Activated T-cell treated with anti-CD3 and anti-CD28 coated beads for 4 hours (primary cell): Measurements from ENCODE around the gene CASQ1.
A peak's percentile ranks its signal among the peaks of the same experiment; 100 is the strongest.

Experiments used
- DNase-seq: peaks from one replicate; pipeline ENCODE4 v3.0.0-alpha.2; 2020

Gene CASQ1

GRCh38 chr1:160205242-160206035, 15.1 kb downstream of the CASQ1 start, which contains the start of gene PEA15:
TSS of gene PEA15 (plus strand) at chr1:160205384. CDS start at chr1:160211545, 6,161 bp downstream.
- DNase-seq: peak; percentile 60

DNA sequence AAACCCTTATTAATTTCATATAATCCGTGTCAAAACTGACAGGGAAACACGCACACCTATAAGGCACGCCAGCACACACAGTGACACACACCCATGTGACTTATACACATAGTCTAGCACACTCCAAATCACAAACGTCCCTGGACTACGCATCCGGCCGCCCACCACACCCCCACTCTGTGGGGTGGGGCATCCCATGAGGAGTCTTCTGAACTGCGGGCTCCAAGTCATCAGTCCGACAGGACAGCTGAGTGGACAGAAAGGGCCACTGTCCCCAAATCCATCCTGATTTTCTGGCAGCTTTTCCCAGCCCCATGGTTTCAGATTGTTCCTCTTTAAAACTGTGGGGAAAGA, 15.6 kb downstream of the CASQ1 start:
- DNase-seq: peak; percentile 55

DNA sequence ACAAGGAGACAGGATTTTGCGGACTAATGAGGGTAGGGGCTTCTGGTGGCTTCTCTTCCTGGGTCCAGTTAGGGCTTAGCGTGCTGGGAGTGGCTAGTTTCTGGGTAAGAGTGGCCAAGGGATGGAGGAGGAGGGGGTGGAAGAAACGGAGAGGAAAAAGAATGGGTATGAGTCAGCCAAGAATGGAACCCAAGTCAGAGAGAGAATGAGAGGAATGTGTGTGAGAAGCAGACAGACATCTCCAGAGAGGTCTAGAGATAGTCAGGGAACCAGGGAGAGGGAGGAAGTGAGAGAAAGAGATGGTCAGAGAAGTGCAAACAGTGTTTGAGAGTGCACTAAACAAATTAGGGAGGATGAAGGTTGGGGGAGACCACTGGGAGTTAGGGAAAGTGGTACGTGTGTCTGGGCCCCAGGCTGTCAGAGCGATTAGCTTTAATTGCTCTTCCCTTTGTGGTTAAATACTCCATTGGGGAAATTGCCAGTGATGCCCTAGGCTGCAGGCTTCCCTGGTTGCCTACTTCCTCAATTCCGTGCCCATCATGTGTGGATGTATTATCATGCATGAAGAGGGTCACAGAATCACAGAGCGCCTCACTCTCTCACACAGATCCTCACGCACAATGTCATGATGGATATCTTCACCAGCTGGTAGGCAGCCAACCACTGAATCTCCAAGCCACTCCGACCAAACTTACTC, 16.2 kb downstream of the CASQ1 start:
- no peak for DNase-seq

DNA sequence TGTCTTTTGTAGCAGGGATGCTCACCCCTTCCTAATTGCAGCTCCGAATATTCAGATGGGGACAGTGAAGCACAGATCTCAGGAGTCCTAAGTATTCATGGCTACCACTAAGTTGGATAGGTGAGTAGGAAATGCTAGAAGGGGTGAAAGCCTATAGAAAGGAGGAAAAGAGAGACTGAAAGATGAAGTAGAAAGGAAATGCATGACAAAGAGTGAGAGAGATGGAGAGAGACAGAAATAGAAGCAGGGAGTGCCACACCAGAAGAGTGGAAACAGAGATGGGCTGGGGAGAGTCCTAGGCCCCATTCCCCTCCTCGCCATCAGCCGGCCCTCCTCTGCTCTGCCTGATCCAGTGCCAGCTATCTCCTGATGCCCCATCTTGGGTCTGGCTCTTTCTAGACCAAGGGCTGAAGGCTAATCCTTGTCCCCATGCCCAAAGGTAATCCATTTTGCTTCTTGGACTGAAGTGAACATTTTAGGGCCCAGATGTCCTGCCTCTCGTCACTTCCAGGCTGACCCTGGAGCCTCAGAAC, 16.8 kb downstream of the CASQ1 start:
- no peak for DNase-seq

GRCh38 chr1:160207771-160208556, 17.6 kb downstream of the CASQ1 start:
- DNase-seq: no peak

- DNase-seq: no peak
These were observed 18.4 kb downstream of the CASQ1 start for GRCh38 chr1:160208557-160209320.

DNA sequence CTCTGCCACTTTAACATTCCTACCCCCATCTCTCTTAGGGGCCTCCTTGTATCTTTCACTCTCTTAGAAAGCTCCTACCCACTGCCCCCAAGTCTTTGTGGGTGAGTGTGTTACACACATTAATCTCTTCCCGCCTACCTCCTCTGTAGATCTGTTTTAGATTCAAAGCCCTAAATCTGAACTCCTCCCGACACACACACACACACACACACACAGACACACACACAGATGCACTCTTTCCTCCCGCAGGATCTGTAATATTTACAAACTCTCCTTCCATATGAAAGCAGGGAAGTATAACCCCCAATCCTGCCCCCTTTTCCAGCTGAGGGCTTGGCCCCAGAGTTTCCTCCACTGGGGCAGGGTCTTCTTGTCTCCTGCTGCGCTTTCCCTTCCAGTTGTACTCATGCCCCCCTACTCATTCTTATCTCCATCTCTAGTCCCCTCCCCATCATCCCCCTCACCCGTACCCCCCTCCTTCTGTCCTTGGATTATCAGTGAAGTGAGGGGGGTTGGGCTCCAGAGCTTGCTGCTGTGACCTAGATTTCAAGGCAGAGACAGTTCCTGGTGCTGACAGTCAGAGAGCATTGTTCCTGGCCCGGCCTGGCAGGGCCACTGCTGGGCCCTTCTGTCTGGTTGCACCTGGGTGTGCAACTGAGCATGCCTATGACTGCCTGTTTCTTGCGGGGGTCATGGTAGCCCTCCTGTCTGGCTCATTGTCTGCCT, 19.1 kb downstream of the CASQ1 start:
- no peak for DNase-seq

DNA sequence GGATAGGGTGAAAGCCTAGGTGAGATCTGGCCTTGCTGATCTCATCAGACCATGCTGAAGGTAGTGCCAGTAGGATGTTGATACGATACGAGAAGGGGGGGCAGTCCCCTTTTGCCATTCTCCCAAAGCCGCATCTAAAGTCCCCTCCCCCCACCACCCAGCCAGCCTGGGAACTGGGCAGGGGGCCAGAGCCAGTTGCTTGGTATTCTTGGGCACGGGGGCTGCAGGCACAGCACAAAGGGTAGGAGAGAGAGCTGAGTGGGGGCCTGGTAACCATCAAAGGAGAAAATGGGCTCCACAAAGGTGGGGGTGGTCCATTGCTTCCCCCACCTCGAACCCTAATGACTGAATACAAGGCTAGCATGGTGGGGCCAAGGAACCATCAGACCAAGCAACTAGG, 20.2 kb downstream of the CASQ1 start:
- no peak for DNase-seq

- DNase-seq: no peak
These were observed 20.8 kb downstream of the CASQ1 start for GRCh38 chr1:160211046-160211790.

DNA sequence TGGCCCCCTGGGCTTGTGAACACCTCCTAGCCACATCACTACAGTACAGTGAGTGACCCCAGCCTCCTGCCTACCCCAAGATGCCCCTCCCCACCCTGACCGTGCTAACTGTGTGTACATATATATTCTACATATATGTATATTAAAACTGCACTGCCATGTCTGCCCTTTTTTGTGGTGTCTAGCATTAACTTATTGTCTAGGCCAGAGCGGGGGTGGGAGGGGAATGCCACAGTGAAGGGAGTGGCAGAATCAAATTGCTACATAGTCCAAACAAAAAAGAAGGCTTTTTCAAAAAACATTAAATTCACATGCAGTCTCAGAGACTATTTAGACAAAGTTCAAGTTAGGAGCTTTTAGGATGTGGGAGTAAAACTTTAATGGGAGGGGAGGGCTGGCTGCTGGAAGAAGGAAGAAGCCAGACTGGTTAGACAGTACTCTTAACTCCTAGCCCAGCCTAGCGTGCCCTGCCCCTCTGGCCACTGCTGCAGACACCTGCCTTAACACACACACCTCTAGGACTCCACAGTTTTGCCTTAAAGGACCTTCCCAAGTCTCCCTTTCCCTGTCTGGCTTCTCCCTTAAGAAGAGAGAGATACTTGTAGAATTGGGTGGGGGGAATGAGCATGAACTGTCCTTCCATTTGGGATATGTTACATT, 24.2 kb downstream of the CASQ1 start:
- DNase-seq: no peak

DNA sequence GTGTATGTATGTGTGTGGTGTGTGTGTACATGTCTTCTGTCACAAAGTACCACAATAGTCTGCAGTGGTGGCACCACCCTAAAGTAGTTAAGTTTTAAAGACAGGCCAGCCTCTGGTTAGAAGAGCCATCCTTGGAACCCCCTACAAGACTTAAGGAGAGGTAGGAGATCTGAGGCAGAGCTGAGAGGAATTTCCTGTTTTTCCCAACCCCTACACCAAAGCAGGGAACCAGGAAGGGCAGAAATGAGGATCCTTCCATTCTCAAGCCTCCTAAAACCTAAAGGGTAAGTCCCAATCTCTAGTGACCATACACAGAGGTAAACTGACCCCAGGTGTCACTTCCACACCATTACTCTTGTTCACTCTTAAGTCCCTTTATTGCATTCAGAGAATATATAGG, 25.9 kb downstream of the CASQ1 start:
- DNase-seq: no peak

DNA sequence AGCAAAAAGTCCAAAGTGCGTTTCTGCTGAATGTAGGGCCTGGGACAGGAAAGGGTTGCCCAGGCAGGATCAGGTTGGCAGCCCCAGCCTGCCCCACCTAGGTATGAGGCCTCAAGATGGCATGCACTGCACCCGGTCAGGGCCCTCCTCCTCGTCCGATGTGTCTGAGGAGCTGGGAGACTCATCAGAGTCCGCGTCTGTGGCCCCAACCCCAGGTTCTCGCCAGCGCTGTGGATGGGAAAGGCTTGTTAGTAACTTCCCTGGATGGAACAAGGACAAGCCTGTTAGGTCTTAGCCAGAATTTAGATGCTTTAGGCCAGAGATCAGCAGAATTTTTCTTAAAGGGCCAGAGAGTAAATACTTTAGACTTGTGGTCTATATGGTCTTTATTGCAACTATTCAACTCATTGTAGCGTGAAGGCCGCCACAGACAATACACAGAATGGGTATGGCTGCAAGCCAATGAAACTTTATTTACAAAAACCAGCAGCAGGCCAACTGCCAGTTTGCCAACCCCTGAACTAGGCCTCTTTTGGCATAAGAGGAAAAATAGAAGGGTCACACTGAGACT, 27.2 kb downstream of the CASQ1 start:
- no peak for DNase-seq

- DNase-seq: no peak
These were observed 28.9 kb downstream of the CASQ1 start for GRCh38 chr1:160219062-160219929.

- no peak for DNase-seq
These were observed 29.9 kb downstream of the CASQ1 start for GRCh38 chr1:160220301-160220700.

GRCh38 chr1:160221089-160221488, 30.7 kb downstream of the CASQ1 start:
- DNase-seq: no peak

GRCh38 chr1:160222546-160222945, 32.2 kb downstream of the CASQ1 start:
- no peak for DNase-seq

GRCh38 chr1:160224606-160225005, 34.2 kb downstream of the CASQ1 start:
- no peak for DNase-seq

GRCh38 chr1:160225345-160225744, 35.0 kb downstream of the CASQ1 start:
- DNase-seq: no peak

GRCh38 chr1:160226623-160227022, 36.2 kb downstream of the CASQ1 start:
- no peak for DNase-seq
